Measurements from ENCODE around the gene DRC3.

The DRC3 gene

GRCh38 chr17:17941015-17941414 is 31.6 kb upstream of the DRC3 start:
- no peak for TF ChIP-seq CTCF (conservative IDR thresholded peaks at IDR 0.05; ENCODE audit: low read length)
- no peak overlapping the region for H3K4me3 ChIP-seq (ENCODE audit: low read length)
- DNase-seq (ENCODE audit: low read depth): no peak

- no peak for TF ChIP-seq CTCF (conservative IDR thresholded peaks at IDR 0.05; ENCODE audit: low read length)
- peak; percentile 40 for DNase-seq (ENCODE audit: low read depth)
- H3K4me3 ChIP-seq (ENCODE audit: low read length): no peak overlapping the region
Observed at GRCh38 chr17:17942846-17943245, 29.8 kb upstream of the DRC3 start.

GRCh38 chr17:17943281-17943984 is 29.2 kb upstream of the DRC3 start:
- no peak overlapping the region for H3K4me3 ChIP-seq (ENCODE audit: low read length)
- no peak for TF ChIP-seq CTCF (conservative IDR thresholded peaks at IDR 0.05; ENCODE audit: low read length)
- DNase-seq (ENCODE audit: low read depth): no peak

- no peak overlapping the region for H3K4me3 ChIP-seq (ENCODE audit: low read length)
- TF ChIP-seq CTCF (conservative IDR thresholded peaks at IDR 0.05; ENCODE audit: low read length): no peak
- no peak for DNase-seq (ENCODE audit: low read depth)
Observed at GRCh38 chr17:17944242-17944641, 28.4 kb upstream of the DRC3 start.

GRCh38 chr17:17944743-17945142 is 27.9 kb upstream of the DRC3 start:
- no peak overlapping the region for H3K4me3 ChIP-seq (ENCODE audit: low read length)
- TF ChIP-seq CTCF (conservative IDR thresholded peaks at IDR 0.05; ENCODE audit: low read length): no peak
- DNase-seq (ENCODE audit: low read depth): no peak

- H3K4me3 ChIP-seq (ENCODE audit: low read length): no peak overlapping the region
- TF ChIP-seq CTCF (conservative IDR thresholded peaks at IDR 0.05; ENCODE audit: low read length): no peak
- DNase-seq (ENCODE audit: low read depth): no peak
Observed at GRCh38 chr17:17946093-17946492, 26.6 kb upstream of the DRC3 start.

- no peak overlapping the region for H3K4me3 ChIP-seq (ENCODE audit: low read length)
- no peak for DNase-seq (ENCODE audit: low read depth)
- TF ChIP-seq CTCF (conservative IDR thresholded peaks at IDR 0.05; ENCODE audit: low read length): no peak
Observed at GRCh38 chr17:17947309-17947708, 25.4 kb upstream of the DRC3 start.

Measured in AG10803 (cell line).